KMS-11 (cell line): ENCODE results near the gene OTOF.

Experiments used
- H2AFZ ChIP-seq: fragments of 200-600 bp; sonication (generic); 2 replicates; pipeline ENCODE4 v1.6.1; 2016; ENCODE audit warnings: antibody characterized with exemption, mixed run types, low read depth
- H3K27ac ChIP-seq: fragments of 200-600 bp; sonication (generic); 2 replicates; pipeline ENCODE4 v1.6.1; 2016; ENCODE audit warnings: mild to moderate bottlenecking, mixed run types
- H3K27me3 ChIP-seq: fragments of 200-600 bp; sonication (generic); 2 replicates; pipeline ENCODE4 v1.6.1; 2017; ENCODE audit warnings: mild to moderate bottlenecking, low read depth, mixed run types, moderate library complexity; ENCODE audit not compliant: insufficient read depth
- H3K36me3 ChIP-seq: fragments of 200-600 bp; sonication (generic); 2 replicates; pipeline ENCODE4 v1.6.1; 2017; ENCODE audit warnings: mild to moderate bottlenecking, mixed run types; ENCODE audit not compliant: insufficient read depth
- H3K4me1 ChIP-seq: fragments of 200-600 bp; sonication (generic); 2 replicates; pipeline ENCODE4 v1.6.1; 2016; ENCODE audit warnings: mild to moderate bottlenecking, low read depth, mixed run types; ENCODE audit not compliant: poor library complexity, severe bottlenecking
- H3K4me2 ChIP-seq: fragments of 200-600 bp; sonication (generic); 2 replicates; pipeline ENCODE4 v1.7.0; 2016; ENCODE audit warnings: mild to moderate bottlenecking, mixed run types
- H3K4me3 ChIP-seq: fragments of 200-600 bp; sonication (generic); IDR thresholded peaks from 2 replicates; pipeline ENCODE4 v1.6.1; 2017; ENCODE audit warnings: low read depth, low read length, mixed read lengths; ENCODE audit not compliant: insufficient read depth
- H3K79me2 ChIP-seq: fragments of 200-600 bp; sonication (generic); 2 replicates; pipeline ENCODE4 v1.6.1; 2016; ENCODE audit warnings: low read depth, mixed run types; ENCODE audit not compliant: insufficient read depth
- H3K9ac ChIP-seq: fragments of 200-600 bp; sonication (generic); 2 replicates; pipeline ENCODE4 v1.6.1; 2016; ENCODE audit warnings: mild to moderate bottlenecking, mixed run types
- H4K20me1 ChIP-seq: fragments of 200-600 bp; sonication (generic); 2 replicates; pipeline ENCODE4 v1.6.1; 2016; ENCODE audit warnings: mild to moderate bottlenecking, mixed run types; ENCODE audit not compliant: insufficient read depth
- TF ChIP-seq, protein P1 (sequence below): fragments of 200-600 bp; sonication (generic); conservative IDR thresholded peaks from 2 replicates; pipeline ENCODE4 v1.6.1; 2017; ENCODE audit warnings: low read depth, mild to moderate bottlenecking, antibody characterized with exemption, low read length, moderate library complexity, mixed read lengths

OTOF gene

DNA sequence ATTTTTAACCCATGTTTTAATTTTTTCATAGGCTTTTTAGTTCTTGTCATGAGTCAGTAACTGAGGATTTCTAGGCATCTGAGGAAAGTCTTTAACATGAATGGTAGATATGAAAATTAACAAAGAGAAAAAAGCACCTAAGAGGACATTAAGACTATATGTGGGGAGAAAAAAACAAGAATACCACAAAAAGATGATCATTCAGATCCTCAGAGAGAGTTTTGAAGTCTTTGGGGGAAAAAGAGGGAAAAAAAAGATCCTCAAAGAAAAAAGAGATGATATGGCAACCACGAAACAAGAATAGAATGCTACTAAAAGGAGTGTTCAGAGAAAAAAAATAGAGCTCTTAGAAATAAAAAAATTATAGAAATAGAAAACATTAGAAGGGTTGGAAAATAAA lies 68.1 kb downstream of the OTOF start:
- H3K4me2 ChIP-seq = no peak overlapping the region
- TF ChIP-seq, protein P1, sequence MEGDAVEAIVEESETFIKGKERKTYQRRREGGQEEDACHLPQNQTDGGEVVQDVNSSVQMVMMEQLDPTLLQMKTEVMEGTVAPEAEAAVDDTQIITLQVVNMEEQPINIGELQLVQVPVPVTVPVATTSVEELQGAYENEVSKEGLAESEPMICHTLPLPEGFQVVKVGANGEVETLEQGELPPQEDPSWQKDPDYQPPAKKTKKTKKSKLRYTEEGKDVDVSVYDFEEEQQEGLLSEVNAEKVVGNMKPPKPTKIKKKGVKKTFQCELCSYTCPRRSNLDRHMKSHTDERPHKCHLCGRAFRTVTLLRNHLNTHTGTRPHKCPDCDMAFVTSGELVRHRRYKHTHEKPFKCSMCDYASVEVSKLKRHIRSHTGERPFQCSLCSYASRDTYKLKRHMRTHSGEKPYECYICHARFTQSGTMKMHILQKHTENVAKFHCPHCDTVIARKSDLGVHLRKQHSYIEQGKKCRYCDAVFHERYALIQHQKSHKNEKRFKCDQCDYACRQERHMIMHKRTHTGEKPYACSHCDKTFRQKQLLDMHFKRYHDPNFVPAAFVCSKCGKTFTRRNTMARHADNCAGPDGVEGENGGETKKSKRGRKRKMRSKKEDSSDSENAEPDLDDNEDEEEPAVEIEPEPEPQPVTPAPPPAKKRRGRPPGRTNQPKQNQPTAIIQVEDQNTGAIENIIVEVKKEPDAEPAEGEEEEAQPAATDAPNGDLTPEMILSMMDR = no peak

DNA sequence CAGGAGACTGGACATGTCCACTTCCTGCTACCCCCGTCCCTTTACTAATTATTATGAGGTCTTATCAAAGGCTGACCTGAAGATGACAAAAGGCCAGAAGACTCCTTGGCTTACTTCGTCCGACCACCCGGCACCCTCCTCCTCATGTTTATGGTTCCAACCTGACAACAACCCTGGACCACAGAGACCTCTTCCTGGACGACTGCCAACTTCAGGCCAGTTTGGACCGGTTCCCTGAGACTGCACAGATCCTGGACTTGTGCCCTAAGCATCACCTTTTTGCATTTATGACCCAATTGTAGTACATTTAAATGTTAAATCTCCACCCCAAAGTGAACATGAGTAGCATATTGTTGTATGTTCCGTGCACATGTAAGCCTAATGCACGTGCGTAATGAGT lies 70.4 kb downstream of the OTOF start:
- Histone ChIP-seq H3K4me3 (no peak overlapping the region), H3K9ac (no peak overlapping the region), H3K36me3 (no peaks in the 10 kb centered on the region), H3K27me3 (no peaks in the 10 kb centered on the region), H2AFZ (no peak overlapping the region), H3K27ac (no peak overlapping the region), H3K79me2 (no peaks in the 10 kb centered on the region), H3K4me2 (no peak overlapping the region), H4K20me1 (no peaks in the 10 kb centered on the region), H3K4me1 (peaks cover 16% of the 10 kb centered on the region)
- TF ChIP-seq, protein P1 = no peak

More for the DNA sequence above, 68.1 kb downstream of the OTOF start:
- no peaks in the 10 kb centered on the region for H3K79me2 ChIP-seq
- no peak overlapping the region for H2AFZ ChIP-seq
- peaks cover 16% of the 10 kb centered on the region for H3K4me1 ChIP-seq
- no peaks in the 10 kb centered on the region for H3K27me3 ChIP-seq
- no peak overlapping the region for H3K9ac ChIP-seq
- H3K36me3 ChIP-seq = no peaks in the 10 kb centered on the region
- no peak overlapping the region for H3K4me3 ChIP-seq
- no peak overlapping the region for H3K27ac ChIP-seq
- no peaks in the 10 kb centered on the region for H4K20me1 ChIP-seq
